GM19043 (cell line): ENCODE data around the gene GNG13.

Source experiments
- ATAC-seq: cut with Tn5 transposase; IDR thresholded peaks from one replicate; pipeline ENCODE4 v1.9.1; 2021; ENCODE audit warnings: low read depth; ENCODE audit not compliant: unreplicated experiment

GNG13 gene

GRCh38 chr16:815861-816260, 15.3 kb upstream of the GNG13 start:
- ATAC-seq = no peak

GRCh38 chr16:814974-815373, 14.4 kb upstream of the GNG13 start:
- no peak for ATAC-seq

DNA sequence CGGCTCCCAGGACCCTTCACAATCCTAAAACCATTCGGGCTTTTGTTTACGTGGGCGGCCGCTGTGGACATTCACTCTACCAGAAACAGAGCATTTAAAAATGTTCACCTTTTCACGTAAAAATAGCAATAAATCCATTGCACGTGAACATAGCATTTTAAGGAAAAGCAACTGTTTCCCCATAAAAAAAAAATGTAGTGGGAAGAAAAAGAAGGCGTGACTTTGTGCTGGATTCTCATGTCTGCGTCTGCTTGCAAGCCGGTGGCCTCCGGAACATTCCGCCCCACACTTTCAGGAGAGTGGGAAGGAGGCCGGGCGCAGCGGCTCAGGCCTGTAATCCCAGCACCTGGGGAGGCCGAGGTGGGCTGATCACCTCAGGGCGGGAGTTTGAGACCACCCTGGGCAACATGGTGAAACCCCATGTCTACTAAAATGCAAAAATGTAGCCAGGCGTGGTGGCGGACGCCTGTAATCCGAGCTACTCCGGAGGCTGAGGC, 13.4 kb upstream of the GNG13 start:
- ATAC-seq = no peak

- no peak for ATAC-seq
Measured at GRCh38 chr16:813204-813915, 12.8 kb upstream of the GNG13 start.

DNA sequence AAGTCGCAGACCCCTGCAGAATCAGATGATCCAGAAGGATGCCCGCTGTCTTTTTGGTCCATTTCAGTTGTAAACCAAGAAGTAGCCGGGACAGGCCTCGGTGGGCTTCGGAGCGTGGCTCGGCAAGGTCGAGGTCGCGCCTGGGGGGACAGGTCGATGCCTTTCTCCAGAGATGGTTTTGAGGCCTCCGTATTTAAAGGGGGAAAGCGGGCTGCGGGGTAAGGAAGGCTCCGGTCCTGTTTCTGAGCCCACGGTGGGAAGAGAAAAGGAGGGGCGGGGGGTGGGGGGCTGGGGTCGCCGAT, 7.5 kb upstream of the GNG13 start:
- no peak for ATAC-seq

GRCh38 chr16:807347-808084, 7.0 kb upstream of the GNG13 start:
- ATAC-seq = peak; percentile 80

DNA sequence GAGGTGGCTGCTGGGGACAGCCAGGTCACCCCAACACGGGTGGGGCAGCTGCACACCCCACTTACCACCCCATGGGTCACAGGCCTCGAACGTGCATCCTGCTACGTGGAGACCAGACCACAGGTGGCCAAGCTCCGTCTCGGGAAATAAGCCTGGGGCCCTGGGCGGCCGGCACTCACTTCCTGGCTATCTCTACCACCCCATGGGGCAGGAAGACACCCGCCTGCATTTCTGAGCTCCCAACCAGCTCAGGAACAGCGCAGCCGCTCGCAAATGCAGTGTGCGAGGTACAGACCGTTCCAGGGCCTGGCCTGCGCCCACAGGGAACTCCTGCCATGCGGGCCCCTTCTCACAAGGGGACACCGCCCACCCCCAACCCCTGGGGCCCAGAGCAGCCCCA, 4.9 kb upstream of the GNG13 start:
- no peak for ATAC-seq

DNA sequence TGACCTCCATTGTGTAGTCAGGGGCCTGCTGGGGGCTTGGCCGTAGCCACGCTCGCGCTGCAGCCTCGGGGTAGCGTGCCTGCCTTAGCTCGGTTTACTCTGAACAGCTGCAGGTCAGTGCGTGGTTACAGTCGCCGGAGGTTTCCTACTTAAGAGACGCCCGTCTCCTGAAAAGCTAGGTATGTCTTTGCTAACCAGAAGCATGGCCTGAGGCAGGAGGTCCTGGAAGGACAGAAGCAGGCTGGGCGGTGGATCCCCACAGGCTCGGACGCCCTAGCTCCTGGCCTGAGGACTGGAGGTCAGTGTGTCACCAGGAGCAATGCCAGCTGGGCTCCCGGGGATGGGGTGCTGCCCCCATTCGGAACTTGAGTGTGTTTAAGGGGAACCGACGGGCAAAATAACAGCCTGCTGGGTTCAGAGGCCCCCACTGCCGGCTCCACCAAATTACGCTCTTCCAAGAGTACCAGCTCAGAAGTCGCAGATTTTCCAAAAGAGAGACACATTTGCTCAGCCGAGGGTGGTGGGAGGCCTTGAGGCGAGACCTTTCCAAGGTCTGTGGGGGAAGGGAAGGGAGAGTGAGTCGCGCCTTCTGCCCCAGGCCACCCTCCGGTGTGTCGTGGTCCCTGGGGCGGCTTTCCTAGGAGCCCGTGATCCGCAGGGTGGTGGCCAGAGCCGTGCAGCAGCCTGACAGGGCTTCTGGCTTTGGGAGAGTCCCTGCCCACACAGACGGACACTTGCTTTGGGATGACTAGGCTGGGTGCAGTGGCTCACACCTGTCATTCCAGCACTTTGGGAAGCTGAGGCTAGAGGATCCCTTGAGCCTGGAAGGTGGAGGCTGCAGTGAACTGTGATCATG, 3.9 kb upstream of the GNG13 start:
- no peak for ATAC-seq

DNA sequence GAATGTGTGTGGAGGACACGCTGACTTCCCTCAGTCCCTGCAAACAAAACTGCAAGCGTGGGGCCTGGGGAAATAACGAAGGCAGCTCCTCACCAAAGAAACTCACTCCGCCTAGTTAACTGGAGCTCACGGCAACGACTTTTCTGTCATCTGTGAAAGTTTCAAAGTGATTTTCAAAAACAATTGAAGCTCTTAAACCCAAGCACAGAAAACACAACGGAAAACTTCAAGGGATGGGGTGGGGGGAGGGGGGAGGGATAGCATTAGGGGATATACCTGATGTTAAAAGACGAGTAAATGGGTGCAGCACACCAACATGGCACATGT, 3.2 kb upstream of the GNG13 start:
- ATAC-seq = no peak

GRCh38 chr16:802914-803753, 2.6 kb upstream of the GNG13 start:
- no peak for ATAC-seq

DNA sequence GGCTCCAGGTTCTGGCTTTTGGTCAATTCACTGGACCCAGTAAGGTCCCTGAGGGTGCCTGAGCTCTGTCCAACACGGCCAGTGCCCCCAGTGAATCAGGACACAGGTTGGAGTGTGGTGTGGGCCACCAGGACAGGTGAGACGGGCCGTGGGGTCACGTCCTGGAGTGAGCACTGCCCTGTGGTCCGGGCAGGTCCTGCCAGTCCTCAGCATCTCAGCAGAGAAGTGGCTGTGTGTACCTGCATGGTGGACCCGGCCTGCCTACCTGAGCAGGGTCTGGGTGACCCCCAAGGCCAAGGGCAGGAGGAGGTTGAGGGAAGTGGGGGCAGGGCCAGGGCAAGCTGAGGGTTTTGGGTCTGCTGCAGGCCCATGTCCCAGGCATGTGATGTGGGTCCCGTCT, 1.9 kb upstream of the GNG13 start:
- no peak for ATAC-seq

GRCh38 chr16:801584-802363, 1.2 kb upstream of the GNG13 start:
- ATAC-seq = no peak

GRCh38 chr16:800834-801511, 439 bp upstream of the GNG13 start:
- no peak for ATAC-seq

- ATAC-seq = no peak
Measured at GRCh38 chr16:799111-799947, 1.2 kb downstream of the GNG13 start.

- ATAC-seq = no peak
Measured at GRCh38 chr16:798666-799065, 1.9 kb downstream of the GNG13 start.

DNA sequence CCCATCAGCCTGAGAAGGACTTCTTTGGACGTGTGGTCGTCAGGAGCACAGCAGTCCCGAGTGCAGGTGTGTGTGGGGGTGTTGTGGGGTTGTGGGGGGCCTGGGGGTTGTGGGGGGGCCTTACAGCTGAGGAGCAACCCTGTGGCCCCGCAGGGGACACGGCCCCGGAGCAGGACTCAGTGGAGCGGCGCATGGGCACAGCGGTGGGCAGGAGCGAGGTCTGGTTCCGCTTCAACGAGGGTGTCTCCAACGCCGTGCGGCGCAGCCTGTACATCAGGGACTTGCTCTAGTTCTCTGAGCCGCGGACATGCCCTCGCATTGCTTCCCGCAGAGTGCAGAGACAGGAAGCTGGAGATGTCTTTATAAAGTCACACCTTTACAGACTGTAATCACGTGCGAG, 2.8 kb downstream of the GNG13 start:
- no peak for ATAC-seq

DNA sequence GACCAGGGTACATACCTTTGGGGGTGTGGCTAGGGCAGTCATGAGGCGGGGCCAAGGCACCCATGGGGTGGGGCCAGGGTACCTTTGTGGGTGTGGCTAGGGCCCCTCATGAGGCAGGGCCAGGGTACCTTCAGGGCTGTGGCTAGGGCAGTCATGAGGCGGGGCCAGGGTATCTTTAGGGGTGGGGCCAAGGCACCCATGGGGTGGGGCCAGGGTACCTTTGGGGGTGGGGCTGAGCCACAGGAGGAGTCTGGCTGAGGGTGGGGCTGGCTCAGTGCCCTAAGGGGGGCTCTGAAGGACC, 3.5 kb downstream of the GNG13 start:
- no peak for ATAC-seq

GRCh38 chr16:796296-797119, 4.0 kb downstream of the GNG13 start:
- no peak for ATAC-seq
